Activated CD4-positive, CD25-positive, alpha-beta regulatory T cell treated with anti-CD3 and anti-CD28 coated beads, Interleukin-2, amount 50 U/mL, for 72 hours (primary cell): ENCODE measurements around the gene RPS6KA3.
A peak's percentile ranks its signal among the peaks of the same experiment; 100 is the strongest.
"Not testable (repeated sequence)": the region's sequence is repeated elsewhere in the genome, so short reads cannot be mapped to it uniquely, and the experiment has no call there.

Experiments
- DNase-seq: peaks from one replicate; pipeline ENCODE4 v3.0.0; 2021

RPS6KA3 gene

DNA sequence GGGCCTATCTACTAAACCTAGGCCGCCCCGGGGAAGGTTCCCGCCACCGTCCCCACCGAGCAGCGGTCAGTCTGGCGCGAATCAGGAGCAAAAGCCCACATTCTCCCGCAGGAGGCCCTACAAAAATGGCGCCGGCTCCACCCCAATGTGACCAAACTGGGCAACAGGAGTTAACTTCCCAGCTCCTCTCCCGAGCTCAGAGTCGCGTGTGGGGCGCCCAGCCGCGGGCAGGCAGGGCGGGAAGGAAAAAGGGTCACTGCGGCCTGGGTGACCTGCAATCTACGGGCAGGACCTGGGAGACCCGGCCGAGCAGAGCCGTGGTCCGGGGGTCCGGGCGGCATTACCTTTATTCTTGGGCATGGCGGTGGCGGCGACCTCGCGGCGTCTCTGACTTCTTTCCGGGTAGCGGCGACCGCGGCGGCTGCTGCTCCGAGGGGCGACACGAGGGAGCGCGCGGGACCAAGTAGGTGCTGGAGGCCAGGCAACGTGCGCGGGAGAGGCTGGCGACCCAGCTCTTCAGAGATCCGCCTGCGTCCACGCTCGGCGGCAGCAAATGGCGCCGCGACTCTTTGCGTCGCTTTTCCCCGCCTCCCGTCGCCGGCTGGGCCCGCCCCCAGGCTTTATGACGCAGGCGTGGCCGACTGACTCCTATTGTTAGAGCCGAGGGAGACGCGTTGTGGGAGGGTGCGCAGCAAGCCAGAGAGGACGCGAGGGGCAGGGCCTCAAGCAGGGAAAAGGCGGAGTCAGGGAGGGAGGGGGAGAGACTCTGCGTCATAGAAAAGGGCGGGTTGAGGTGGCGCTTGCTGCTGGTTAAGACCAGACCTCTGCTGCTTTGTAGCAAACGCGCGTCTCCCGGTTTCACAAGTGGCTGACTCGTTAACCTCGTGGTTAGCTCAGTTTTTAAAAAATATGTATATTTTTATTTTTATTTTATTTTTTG is 125.2 kb downstream of the RPS6KA3 start, which contains the start of gene EIF1AX:
TSS of gene EIF1AX (minus strand) at position 558 of the 940 bp plus-strand sequence. CDS start at position 360, 198 bp downstream.
- DNase-seq: peak; percentile 99

DNA sequence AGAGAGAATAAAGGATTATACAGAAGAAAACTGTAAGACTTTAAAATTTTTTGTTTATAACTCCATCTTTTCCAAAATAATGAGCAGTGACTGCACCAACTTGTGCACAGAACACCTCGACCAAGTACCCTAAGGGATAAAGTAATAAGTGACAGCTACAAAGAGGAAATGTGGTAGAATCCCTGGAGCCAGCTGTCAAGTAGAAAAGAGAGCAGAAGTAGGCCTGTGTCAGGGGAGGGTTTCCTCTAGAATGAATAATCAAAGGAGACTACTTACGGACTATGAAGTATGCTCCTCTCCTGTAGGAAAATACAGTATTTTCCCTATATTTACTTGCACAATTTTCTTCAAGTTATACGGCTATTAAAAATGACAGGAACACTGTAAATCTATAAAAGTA is 126.3 kb downstream of the RPS6KA3 start:
- DNase-seq: no peak

DNA sequence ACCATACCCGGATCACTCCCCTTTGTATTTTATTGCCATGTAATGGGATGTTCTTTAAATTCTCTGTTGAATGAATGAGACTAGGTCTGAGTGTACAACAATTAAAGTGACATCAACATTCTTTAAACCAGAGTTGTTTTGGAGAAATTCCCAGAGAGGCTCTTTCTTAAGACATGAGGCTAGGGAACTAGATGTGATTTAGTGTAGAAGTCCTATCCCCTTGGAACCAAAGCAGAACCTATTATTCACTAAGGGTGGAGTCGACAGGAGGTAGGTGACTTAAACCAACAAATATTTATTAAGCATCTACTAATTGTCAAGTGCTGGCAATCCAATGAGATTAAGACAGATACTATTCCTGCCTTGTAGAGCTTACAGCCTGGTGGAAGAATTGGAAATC is 126.7 kb downstream of the RPS6KA3 start:
- no peak for DNase-seq

DNA sequence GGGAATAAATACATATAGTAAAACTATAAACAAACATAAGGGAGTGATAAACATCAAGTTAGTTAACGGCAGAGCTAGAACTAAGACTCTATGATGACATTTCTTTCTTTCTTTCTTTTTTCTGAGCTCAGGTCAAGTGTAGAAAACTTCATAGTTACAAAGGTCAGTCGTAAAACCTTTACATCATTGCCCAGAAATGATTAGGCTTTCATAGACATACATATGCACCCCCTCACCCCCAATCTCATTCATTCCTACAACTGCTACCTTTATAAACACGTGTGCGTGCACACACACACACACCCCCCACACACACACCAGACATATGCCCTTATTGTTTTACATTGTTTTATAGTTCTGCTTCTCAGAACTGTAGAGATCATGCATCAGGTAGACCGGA is 130.8 kb downstream of the RPS6KA3 start:
- no peak for DNase-seq

DNA sequence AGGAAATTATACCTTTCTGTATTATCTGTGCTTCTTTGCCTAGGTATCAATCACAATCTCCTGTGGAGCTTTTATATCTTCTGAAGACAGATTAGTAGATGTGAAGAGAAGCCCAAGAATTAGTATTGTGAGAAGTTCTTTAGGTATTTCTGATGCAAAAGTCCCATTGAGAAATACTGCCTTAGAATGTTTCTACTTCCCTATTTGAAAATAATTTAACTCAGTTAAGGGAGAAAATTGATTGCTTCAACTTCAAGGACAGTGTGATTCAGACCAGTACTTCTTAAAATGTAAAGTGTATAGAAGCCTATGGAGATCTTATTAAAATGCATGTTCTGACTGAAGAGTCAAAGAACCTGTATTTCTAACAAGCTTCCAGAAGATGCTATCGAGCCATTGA is 134.0 kb downstream of the RPS6KA3 start:
- no peak for DNase-seq

DNA sequence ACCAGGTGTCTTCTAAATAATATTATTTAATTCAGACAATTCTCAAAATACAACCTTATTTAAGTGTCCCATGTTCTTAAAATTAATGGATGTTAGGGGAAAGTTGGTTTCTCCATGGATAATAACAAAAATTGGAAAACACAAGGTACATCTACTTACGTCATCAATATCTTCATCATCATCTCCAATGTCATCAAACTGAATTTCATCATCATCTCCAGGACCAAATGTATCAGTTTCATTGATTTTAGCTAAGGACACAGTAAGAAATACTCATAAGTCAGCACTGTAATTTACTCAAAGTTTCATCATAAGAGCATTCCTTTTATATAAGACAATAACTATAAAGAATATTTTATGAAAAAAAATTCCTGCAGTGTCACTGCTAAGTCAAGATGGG is 136.4 kb downstream of the RPS6KA3 start:
- no peak for DNase-seq

DNA sequence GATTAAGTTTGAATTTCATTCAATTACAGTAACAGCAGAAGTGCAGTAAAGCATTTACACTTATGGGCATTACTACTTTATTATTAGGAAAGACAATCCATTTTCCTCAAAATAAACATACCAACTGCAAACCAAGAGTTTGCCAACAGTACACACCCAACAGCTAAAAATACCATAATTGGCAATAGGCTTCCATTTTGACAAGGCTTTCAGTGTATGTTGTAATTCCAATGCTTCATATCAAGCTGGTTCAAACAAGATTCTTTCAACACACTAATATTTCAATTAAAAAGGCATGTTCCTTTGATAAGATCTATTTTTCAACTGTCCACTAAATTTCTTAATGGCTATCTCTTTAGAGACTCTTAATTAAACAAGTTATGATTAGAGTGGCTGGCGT is 137.2 kb downstream of the RPS6KA3 start:
- no peak for DNase-seq

DNA sequence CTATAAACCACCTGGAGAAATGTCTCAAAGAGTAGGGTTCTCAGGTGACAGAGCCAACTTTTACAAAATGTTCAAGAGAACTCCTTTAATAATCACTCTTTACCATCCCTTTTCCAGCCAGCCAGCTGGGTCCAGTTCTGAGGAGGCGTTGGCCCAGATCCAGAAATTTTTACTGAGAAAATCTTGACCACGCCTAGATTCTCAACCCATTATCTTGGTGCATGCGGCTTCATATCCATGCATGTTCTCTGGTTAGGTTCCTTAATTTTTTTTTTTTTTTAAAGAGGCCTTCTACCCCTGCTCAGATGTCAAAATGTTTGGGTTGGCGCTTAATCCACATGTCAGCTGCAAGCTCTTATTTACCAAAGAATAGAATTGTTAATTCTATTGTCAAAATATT is 138.0 kb downstream of the RPS6KA3 start:
- DNase-seq: no peak

DNA sequence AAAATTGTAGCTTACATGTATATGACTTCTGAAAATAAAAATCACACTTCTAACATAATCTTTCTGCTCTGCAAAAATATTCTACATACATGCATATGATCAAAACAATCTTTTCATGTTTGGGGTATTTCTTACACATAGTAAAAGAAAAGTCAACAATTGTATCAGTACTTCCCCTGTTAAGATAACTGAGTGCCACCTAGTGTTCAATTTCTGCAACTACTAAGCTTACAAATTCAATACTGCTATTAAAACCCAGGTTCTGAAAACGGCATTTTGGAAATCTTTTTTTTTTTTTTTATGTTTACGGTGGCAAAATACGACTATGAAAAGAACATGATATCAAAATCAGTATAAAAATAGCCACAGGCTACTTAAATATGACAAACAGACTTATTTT is 139.3 kb downstream of the RPS6KA3 start:
- not testable (repeated sequence) for DNase-seq

DNA sequence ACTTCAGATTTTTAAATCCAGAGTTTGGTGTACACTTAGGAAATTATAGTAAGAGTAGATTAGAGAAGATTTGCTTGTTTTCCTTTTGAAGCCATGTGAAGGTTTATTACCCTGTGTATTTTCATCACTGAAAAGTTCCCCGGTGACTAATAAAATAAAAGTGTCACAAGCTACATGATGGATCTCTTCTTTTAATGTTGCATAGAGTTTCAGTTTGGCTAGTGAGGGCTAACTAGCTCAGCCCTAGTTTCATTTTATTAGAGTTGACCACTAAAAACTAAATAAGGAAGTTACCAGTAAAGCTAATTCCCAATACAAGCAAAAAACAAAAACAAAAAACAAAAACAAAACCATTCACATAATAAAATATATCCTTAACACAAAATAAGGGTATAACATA is 139.9 kb downstream of the RPS6KA3 start:
- DNase-seq: not testable (repeated sequence)

DNA sequence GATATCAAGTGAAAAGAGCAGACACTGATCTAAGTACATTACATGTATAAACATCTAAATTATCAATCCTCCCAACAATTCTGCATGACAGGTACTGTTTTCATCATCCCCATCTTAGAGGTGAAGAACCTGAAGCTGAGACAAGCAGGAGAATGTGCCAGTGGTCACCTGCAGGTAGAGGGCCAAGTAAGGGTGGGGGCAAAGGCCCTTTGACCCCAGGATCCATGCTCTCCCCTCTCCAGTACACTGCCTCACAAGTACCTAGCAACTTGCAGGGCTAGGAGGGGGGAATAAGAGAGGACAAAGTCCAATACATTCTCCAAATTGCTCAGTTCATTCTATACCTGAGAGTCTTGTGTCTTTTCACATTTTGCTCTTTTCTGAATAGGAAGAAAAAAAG is 141.7 kb downstream of the RPS6KA3 start:
- DNase-seq: no peak

DNA sequence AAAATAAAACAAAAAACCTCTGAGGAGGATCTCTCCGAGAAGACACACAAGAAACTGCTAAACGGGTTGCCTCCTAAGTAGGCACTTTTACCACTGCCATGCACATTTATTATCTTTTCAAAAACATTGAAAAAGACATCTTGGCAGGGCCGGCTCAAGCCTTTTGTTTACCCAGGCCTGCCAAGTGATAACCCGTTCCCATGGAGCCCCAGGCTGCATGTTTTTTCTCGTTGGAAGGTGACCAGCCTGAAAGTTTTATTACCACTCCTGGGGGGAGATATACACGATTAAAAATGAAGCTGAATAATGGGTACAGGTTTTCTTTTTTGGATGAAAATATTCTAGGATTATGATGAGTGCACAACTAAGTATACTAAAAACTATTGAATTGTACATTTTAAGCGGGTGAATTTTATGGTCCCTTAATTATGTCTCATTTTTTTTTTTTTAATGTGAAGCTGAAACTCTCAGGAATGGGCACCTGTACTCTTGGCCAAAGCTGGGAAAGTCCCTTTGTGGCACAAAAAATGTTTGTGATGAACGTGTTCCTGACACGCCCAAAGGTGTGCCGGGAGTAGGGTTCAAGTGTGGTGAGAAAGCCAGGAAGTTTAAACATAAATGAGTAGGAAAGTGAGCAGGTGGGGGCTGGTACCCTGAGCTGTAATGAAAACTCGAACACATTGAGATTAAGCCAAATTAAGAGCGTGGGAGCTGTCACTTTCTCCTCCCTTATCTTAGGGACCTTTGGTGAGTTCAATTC is 148.5 kb downstream of the RPS6KA3 start:
- no peak for DNase-seq

DNA sequence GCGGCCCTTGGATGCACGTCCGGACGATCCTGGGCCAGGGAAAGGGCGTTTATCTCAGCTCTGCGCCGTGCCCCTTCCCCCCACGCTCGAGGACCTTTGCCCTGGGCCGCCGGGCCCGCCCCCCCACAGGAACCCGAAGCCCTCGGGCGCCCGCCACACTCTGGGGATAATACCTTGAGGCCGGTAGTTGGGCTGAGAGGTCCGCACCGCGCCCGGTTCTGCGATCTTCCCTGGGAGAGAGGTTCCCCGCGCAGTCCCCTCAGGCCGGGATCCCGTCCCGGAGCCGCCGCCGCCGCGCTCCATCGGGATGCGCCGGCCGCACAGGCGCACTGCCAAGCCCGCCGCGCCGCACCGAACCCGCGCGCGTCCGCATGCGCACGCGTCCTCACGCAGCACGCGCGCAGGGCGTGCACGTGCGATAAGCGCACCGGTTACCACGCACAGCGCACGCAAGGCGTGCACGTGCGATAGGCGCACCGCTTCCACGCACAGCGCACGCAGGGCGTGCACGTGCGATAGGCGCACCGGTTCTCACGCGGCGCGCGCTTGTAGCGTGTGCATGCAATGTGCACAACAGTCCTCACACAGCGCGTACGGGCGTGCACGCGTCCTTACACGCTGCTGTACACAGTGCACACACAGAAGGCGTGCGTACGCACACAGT is 150.0 kb downstream of the RPS6KA3 start, which contains the start of gene MAP7D2:
TSS of gene MAP7D2 (minus strand) at position 331 of the 664 bp plus-strand sequence. CDS start at position 303, 28 bp downstream.
- DNase-seq: no peak

DNA sequence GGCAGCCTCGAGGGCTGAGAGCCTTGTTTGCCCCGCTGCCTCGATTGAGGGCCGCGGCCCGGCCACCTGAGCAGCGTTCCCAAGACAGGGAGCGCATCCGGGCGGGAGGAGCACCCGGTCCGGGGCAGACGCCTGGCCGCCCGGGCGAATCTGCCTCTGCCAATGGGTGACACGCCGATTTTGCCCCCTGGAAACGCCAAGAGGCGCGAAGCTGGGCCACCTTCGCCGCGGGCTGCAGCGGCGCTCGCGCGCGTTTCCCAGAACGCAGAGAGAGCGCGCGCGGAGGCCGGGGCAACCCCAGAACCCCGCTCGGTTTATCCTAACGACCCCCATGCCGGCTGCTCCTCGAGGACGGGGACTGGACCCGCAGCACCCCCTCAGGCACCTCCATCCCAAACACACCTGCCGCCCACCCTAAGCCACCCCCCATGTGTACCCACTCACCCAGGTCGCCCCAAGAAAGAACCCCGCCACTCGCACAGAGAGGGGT is 150.6 kb downstream of the RPS6KA3 start:
- DNase-seq: no peak

DNA sequence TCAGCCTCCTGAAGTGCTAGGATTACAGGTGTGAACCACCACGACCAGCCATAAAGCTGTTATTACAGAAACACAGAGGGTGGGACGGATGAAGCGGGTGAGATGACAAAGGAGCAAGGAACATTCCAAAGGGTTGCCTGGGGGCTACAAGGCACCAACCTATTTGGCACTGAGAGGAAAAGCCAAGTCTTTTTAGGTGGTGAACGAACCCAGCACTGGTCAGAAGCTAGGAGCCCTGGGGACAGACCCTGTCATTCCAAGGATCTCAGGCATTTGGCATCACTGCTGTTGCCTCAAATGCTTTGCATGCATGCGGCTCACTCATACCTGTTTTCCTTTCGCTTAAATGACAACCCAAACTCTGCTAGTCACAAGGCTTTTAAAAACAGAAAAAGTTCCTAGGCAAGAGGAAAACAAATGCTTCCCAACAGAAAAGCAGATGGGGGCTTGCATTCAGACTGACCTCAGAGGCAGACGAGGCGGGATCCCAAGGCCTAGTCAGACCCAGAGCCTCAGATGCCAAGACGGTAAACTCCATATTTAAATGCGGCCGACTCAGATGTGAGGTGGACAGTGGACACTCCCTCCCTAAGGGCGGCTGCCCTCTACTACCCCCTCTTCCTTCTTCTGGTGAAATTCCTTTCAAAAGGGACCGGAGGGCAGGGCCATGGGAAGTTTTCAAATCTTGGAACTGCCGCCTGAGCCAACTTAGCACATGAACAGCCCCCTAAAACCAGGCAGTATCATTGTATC is 154.5 kb downstream of the RPS6KA3 start:
- no peak for DNase-seq

DNA sequence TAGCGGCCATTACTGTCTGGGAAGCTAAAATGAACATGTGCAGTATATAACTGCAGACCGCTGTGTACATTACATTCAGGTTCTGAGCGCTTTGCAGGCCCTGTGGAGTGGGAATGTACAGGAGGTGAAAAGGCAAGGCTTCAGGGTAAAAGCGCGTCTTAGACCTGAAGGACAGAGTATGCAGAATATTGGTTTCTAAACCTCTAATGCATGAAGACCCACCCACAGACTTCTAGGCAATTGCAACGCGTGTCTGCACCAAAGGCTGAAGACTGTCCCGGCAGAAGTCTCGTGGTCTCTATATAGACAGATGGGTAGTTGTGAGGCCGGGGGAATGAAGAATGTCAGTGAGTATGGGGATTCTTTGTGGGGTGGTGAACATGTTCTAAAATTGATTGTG is 155.4 kb downstream of the RPS6KA3 start:
- DNase-seq: no peak

DNA sequence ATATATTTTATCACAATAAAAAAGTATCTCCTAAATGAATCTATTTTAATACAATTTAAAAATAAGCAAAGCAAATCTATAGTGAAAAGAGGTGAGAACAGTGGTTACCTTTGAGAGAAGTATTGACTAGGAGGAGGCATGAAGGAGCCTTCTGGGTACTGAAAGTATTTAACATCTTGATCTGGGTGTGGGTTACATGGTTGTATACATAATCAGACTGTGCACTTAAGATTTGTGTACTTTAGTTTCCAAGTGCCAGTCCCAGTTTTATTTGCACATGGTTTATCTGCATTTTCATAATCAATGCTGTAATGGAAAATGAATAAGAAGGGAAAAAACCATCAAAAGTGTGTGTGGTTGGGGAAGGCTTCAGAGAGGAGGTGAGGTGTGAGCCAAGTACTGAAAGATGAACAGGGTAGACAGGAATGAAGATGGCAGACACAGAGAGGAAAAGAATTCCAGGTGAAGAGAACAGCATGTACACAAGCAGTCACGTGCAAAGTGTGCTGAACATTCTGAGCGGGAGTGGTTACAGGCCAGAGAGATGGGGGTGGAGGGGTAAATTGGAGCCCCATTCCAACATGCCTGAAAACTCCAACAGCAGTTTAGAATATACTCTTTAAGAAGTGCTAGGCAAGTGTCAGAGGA is 164.7 kb downstream of the RPS6KA3 start:
- no peak for DNase-seq
